Measurements from ENCODE around the gene CDK3. TPM values are rescaled to one million over a fixed set of nuclear protein-coding genes. Genes with fewer than 3 reads are reported as not detected.
A peak's percentile ranks its signal among the peaks of the same experiment; 100 is the strongest.

CDK3 gene
- total RNA-seq, 2 donors from 2014 or later = 8.7 to 9.1 TPM

- ATAC-seq (replicated peaks in 1 of 2) (peak; percentile 95 to 96), DNase-seq (peak; percentile 95 to 98)
- Mint-ChIP-seq H3K36me3 (ENCODE audit: insufficient read depth in 2 of 2) (peaks cover 3 to 6% of the 10 kb centered on the region in 2 donors), H3K27ac (peak within 1 kb of the TSS; percentile 99), H3K9me3 (no peaks in the 10 kb centered on the region), H3K4me1 (ENCODE audit: low read depth) (peaks cover 46% of the 10 kb centered on the region), H3K27me3 (ENCODE audit: low read depth) (no peaks in the 10 kb centered on the region), H3K4me3 (peak within 1 kb of the TSS; percentile 99)
Measured at GRCh38 chr17:75978938-75979704, 21.5 kb upstream of the CDK3 start, which contains the start of the genes ACOX1 and TEN1. Gene ACOX1, minus strand, starts transcription at chr17:75979166. Its CDS starts 93 bp downstream, at chr17:75979073. Gene TEN1, plus strand, starts transcription at chr17:75979240. Its CDS starts 6,953 bp downstream, at chr17:75986193.

GRCh38 chr17:75979705-75980187, 20.9 kb upstream of the CDK3 start:
- Mint-ChIP-seq H3K4me1 (ENCODE audit: low read depth) (peaks cover 46% of the 10 kb centered on the region), H3K27ac (peak overlapping the region; percentile 99), H3K36me3 (ENCODE audit: insufficient read depth in 2 of 2) (peaks cover 3 to 6% of the 10 kb centered on the region in 2 donors), H3K9me3 (no peaks in the 10 kb centered on the region), H3K4me3 (peak overlapping the region; percentile 99), H3K27me3 (ENCODE audit: low read depth) (no peaks in the 10 kb centered on the region)
- DNase-seq = no peak
- ATAC-seq (replicated peaks in 1 of 2) = peak; percentile 33 to 34

GRCh38 chr17:75980188-75981018, 20.3 kb upstream of the CDK3 start:
- Mint-ChIP-seq H3K4me1 (ENCODE audit: low read depth) (peaks cover 45% of the 10 kb centered on the region), H3K36me3 (ENCODE audit: insufficient read depth in 2 of 2) (peaks cover 3 to 6% of the 10 kb centered on the region in 2 donors), H3K4me3 (peak overlapping the region; percentile 99), H3K27me3 (ENCODE audit: low read depth) (no peaks in the 10 kb centered on the region), H3K9me3 (no peaks in the 10 kb centered on the region), H3K27ac (peak overlapping the region; percentile 99)
- DNase-seq (no peak), ATAC-seq (replicated peaks in 1 of 2) (no peak)

GRCh38 chr17:75981019-75981615, 19.5 kb upstream of the CDK3 start:
- DNase-seq (no peak), ATAC-seq (replicated peaks in 1 of 2) (no peak)
- Mint-ChIP-seq H3K9me3 (no peaks in the 10 kb centered on the region), H3K27me3 (ENCODE audit: low read depth) (no peaks in the 10 kb centered on the region), H3K4me1 (ENCODE audit: low read depth) (peaks cover 39% of the 10 kb centered on the region), H3K4me3 (peak overlapping the region; percentile 99), H3K27ac (peak overlapping the region; percentile 84), H3K36me3 (ENCODE audit: insufficient read depth in 2 of 2) (peaks cover 3 to 6% of the 10 kb centered on the region in 2 donors)

- no peak overlapping the region for H3K27ac Mint-ChIP-seq
- DNase-seq = no peak
- H3K9me3 Mint-ChIP-seq = no peaks in the 10 kb centered on the region
- H3K4me1 Mint-ChIP-seq (ENCODE audit: low read depth) = peaks cover 20% of the 10 kb centered on the region
- ATAC-seq (replicated peaks in 1 of 2) = no peak
- H3K27me3 Mint-ChIP-seq (ENCODE audit: low read depth) = no peaks in the 10 kb centered on the region
- H3K36me3 Mint-ChIP-seq (ENCODE audit: insufficient read depth in 2 of 2) = peaks cover 3% of the 10 kb centered on the region in 2 donors
- H3K4me3 Mint-ChIP-seq = no peak overlapping the region
Measured at GRCh38 chr17:75983501-75984181, 17.0 kb upstream of the CDK3 start.

GRCh38 chr17:75985986-75986385, 14.7 kb upstream of the CDK3 start:
- ATAC-seq (replicated peaks in 1 of 2) = no peak
- H3K36me3 Mint-ChIP-seq (ENCODE audit: insufficient read depth in 2 of 2) = peaks cover 0 to 1% of the 10 kb centered on the region in 2 donors
- H3K4me3 Mint-ChIP-seq = no peak overlapping the region
- no peaks in the 10 kb centered on the region for H3K9me3 Mint-ChIP-seq
- no peak for DNase-seq
- peaks cover 3% of the 10 kb centered on the region for H3K4me1 Mint-ChIP-seq (ENCODE audit: low read depth)
- H3K27me3 Mint-ChIP-seq (ENCODE audit: low read depth) = no peaks in the 10 kb centered on the region
- no peak overlapping the region for H3K27ac Mint-ChIP-seq

GRCh38 chr17:75987041-75987440, 13.6 kb upstream of the CDK3 start:
- Mint-ChIP-seq H3K27me3 (ENCODE audit: low read depth) (no peaks in the 10 kb centered on the region), H3K4me1 (ENCODE audit: low read depth) (no peaks in the 10 kb centered on the region), H3K36me3 (ENCODE audit: insufficient read depth in 2 of 2) (peaks cover 0 to 1% of the 10 kb centered on the region in 2 donors), H3K4me3 (no peak overlapping the region), H3K9me3 (no peaks in the 10 kb centered on the region), H3K27ac (no peak overlapping the region)
- ATAC-seq (replicated peaks in 1 of 2) = no peak
- no peak for DNase-seq

- H3K27me3 Mint-ChIP-seq (ENCODE audit: low read depth) = no peaks in the 10 kb centered on the region
- peaks cover 1% of the 10 kb centered on the region in 2 donors for H3K36me3 Mint-ChIP-seq (ENCODE audit: insufficient read depth in 2 of 2)
- DNase-seq = no peak
- no peaks in the 10 kb centered on the region for H3K9me3 Mint-ChIP-seq
- no peak for ATAC-seq (replicated peaks in 1 of 2)
- no peak overlapping the region for H3K27ac Mint-ChIP-seq
- H3K4me1 Mint-ChIP-seq (ENCODE audit: low read depth) = peaks cover 7% of the 10 kb centered on the region
- H3K4me3 Mint-ChIP-seq = no peak overlapping the region
Measured at GRCh38 chr17:75991396-75991795, 9.3 kb upstream of the CDK3 start.

GRCh38 chr17:75994802-75995370, 5.8 kb upstream of the CDK3 start:
- DNase-seq (no peak), ATAC-seq (replicated peaks in 1 of 2) (no peak)
- no peak overlapping the region for H3K27ac Mint-ChIP-seq
- no peaks in the 10 kb centered on the region for H3K27me3 Mint-ChIP-seq (ENCODE audit: low read depth)
- no peaks in the 10 kb centered on the region for H3K9me3 Mint-ChIP-seq
- peaks cover 1% of the 10 kb centered on the region in 2 donors for H3K36me3 Mint-ChIP-seq (ENCODE audit: insufficient read depth in 2 of 2)
- H3K4me3 Mint-ChIP-seq = no peak overlapping the region
- H3K4me1 Mint-ChIP-seq (ENCODE audit: low read depth) = peaks cover 21% of the 10 kb centered on the region

GRCh38 chr17:75995385-75995925, 5.2 kb upstream of the CDK3 start:
- Mint-ChIP-seq H3K36me3 (ENCODE audit: insufficient read depth in 2 of 2) (peaks cover 1% of the 10 kb centered on the region in 2 donors), H3K4me3 (no peak overlapping the region), H3K27me3 (ENCODE audit: low read depth) (no peaks in the 10 kb centered on the region), H3K9me3 (no peaks in the 10 kb centered on the region), H3K4me1 (ENCODE audit: low read depth) (peaks cover 21% of the 10 kb centered on the region), H3K27ac (no peak overlapping the region)
- ATAC-seq (replicated peaks in 1 of 2) (no peak), DNase-seq (no peak)

GRCh38 chr17:75996665-75997590, 3.7 kb upstream of the CDK3 start:
- peaks cover 0 to 1% of the 10 kb centered on the region in 2 donors for H3K36me3 Mint-ChIP-seq (ENCODE audit: insufficient read depth in 2 of 2)
- no peaks in the 10 kb centered on the region for H3K9me3 Mint-ChIP-seq
- peaks cover 21% of the 10 kb centered on the region for H3K4me1 Mint-ChIP-seq (ENCODE audit: low read depth)
- H3K4me3 Mint-ChIP-seq = peak overlapping the region; percentile 55 to 72
- ATAC-seq (replicated peaks in 1 of 2) (peak; percentile 66 to 74), DNase-seq (peak; percentile 48 to 51)
- peak overlapping the region; percentile 89 for H3K27ac Mint-ChIP-seq
- no peaks in the 10 kb centered on the region for H3K27me3 Mint-ChIP-seq (ENCODE audit: low read depth)

Measured in activated T-cell treated with anti-CD3 and anti-CD28 coated beads, Interleukin-2, amount 50 U/mL, for 72 hours (primary cell).